Measurements from ENCODE around the gene ADAP1. TPM values are rescaled to one million over a fixed set of nuclear protein-coding genes. Genes with fewer than 3 reads are reported as not detected.

The ADAP1 gene
- total and polyA plus RNA-seq, 2 of the 13 experiments (the other 11 are each of a cell fraction or from before 2014, with no cell fraction given), result 10.5 to 24.6 TPM

- TF ChIP-seq PATZ1 (CRISPR knock-in tag; IDR thresholded peaks at IDR 0.05) (peak; percentile 64), FOXO1 (CRISPR knock-in tag; IDR thresholded peaks at IDR 0.05) (peak; percentile 1; the same call in 1 of the 2 replicates), ZNF782 (CRISPR knock-in tag; IDR thresholded peaks at IDR 0.05; ENCODE audit: borderline replicate concordance) (peak; percentile 89; the same call in 1 of the 2 replicates), ZNF274 (CRISPR knock-in tag; IDR thresholded peaks at IDR 0.05) (peak; percentile 60; the same call in 1 of the 2 replicates), ZNF772 (CRISPR knock-in tag; IDR thresholded peaks at IDR 0.05) (peak; percentile 62), ZSCAN31 (CRISPR knock-in tag; IDR thresholded peaks at IDR 0.05; ENCODE audit: low read depth) (peak; percentile 75), RFX1 (IDR thresholded peaks at IDR 0.05) (no peak), PHF5A (CRISPR knock-in tag; IDR thresholded peaks at IDR 0.05; ENCODE audit: low read depth, unreplicated experiment) (peak; percentile 51), CENPX (CRISPR knock-in tag; IDR thresholded peaks at IDR 0.05) (no peak), AGO2 (optimal IDR thresholded peaks at IDR 0.05; ENCODE audit: low read depth, low read length) (peak; percentile 88), TP53 (CRISPR knock-in tag; conservative IDR thresholded peaks at IDR 0.05) (0 out of 2 replicates have a peak, but pooled peaks have one; percentile 38), ZNF280B (CRISPR knock-in tag; IDR thresholded peaks at IDR 0.05; ENCODE audit: borderline replicate concordance) (peak; percentile 38; the same call in 1 of the 2 replicates)
- TF ChIP-seq, protein P1, sequence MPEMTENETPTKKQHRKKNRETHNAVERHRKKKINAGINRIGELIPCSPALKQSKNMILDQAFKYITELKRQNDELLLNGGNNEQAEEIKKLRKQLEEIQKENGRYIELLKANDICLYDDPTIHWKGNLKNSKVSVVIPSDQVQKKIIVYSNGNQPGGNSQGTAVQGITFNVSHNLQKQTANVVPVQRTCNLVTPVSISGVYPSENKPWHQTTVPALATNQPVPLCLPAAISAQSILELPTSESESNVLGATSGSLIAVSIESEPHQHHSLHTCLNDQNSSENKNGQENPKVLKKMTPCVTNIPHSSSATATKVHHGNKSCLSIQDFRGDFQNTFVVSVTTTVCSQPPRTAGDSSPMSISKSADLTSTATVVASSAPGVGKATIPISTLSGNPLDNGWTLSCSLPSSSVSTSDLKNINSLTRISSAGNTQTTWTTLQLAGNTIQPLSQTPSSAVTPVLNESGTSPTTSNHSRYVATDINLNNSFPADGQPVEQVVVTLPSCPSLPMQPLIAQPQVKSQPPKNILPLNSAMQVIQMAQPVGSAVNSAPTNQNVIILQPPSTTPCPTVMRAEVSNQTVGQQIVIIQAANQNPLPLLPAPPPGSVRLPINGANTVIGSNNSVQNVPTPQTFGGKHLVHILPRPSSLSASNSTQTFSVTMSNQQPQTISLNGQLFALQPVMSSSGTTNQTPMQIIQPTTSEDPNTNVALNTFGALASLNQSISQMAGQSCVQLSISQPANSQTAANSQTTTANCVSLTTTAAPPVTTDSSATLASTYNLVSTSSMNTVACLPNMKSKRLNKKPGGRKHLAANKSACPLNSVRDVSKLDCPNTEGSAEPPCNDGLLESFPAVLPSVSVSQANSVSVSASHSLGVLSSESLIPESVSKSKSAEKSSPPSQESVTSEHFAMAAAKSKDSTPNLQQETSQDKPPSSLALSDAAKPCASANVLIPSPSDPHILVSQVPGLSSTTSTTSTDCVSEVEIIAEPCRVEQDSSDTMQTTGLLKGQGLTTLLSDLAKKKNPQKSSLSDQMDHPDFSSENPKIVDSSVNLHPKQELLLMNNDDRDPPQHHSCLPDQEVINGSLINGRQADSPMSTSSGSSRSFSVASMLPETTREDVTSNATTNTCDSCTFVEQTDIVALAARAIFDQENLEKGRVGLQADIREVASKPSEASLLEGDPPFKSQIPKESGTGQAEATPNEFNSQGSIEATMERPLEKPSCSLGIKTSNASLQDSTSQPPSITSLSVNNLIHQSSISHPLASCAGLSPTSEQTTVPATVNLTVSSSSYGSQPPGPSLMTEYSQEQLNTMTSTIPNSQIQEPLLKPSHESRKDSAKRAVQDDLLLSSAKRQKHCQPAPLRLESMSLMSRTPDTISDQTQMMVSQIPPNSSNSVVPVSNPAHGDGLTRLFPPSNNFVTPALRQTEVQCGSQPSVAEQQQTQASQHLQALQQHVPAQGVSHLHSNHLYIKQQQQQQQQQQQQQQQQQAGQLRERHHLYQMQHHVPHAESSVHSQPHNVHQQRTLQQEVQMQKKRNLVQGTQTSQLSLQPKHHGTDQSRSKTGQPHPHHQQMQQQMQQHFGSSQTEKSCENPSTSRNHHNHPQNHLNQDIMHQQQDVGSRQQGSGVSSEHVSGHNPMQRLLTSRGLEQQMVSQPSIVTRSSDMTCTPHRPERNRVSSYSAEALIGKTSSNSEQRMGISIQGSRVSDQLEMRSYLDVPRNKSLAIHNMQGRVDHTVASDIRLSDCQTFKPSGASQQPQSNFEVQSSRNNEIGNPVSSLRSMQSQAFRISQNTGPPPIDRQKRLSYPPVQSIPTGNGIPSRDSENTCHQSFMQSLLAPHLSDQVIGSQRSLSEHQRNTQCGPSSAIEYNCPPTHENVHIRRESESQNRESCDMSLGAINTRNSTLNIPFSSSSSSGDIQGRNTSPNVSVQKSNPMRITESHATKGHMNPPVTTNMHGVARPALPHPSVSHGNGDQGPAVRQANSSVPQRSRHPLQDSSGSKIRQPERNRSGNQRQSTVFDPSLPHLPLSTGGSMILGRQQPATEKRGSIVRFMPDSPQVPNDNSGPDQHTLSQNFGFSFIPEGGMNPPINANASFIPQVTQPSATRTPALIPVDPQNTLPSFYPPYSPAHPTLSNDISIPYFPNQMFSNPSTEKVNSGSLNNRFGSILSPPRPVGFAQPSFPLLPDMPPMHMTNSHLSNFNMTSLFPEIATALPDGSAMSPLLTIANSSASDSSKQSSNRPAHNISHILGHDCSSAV (CRISPR knock-in tag; IDR thresholded peaks at IDR 0.05; ENCODE audit: borderline replicate concordance), result no peak
- TF ChIP-seq, protein P2, sequence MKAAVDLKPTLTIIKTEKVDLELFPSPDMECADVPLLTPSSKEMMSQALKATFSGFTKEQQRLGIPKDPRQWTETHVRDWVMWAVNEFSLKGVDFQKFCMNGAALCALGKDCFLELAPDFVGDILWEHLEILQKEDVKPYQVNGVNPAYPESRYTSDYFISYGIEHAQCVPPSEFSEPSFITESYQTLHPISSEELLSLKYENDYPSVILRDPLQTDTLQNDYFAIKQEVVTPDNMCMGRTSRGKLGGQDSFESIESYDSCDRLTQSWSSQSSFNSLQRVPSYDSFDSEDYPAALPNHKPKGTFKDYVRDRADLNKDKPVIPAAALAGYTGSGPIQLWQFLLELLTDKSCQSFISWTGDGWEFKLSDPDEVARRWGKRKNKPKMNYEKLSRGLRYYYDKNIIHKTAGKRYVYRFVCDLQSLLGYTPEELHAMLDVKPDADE (CRISPR knock-in tag; IDR thresholded peaks at IDR 0.05), result no peak
- TF ChIP-seq, protein P3, sequence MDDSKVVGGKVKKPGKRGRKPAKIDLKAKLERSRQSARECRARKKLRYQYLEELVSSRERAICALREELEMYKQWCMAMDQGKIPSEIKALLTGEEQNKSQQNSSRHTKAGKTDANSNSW (CRISPR knock-in tag; IDR thresholded peaks at IDR 0.05; ENCODE audit: borderline replicate concordance), result peak; percentile 49; the same call in 1 of the 2 replicates
Measured at GRCh38 chr7:974820-975681, 20.6 kb upstream of the ADAP1 start, which contains the start of gene COX19 (continued).
